Colon (tissue), 2 donors: ENCODE measurements around the gene ALG8.
"Not testable (repeated sequence)": the region's sequence is repeated elsewhere in the genome, so short reads cannot be mapped to it uniquely, and the experiment has no call there.

ENCODE experiments used
- FAIRE-seq: peaks from 2 replicates; lab custom pipeline; 2012; peaks lifted over from hg19 to GRCh38; lab: Jason Lieb, UNC
- donor health status: control.
- donor health status: control.

The ALG8 gene

DNA sequence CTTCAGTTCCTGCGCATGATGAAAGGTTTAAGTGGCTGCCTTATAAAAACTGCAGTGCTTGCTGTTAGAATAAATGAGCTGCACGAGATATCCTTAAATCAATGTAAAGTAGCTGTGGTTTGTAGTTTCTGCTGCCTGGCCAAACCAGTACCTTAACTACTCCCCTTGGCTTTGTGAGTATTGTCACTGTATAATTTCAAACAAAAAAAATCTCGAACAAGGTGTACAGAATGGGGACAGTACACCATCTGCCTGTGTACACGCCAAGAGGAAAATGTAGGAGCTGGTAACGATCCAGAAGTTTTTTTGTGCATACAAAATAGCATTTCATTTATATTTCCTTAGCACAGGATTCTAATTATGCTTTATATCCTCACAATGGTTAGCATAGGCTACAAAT is 39.2 kb downstream of the ALG8 start:
- no peak for FAIRE-seq

DNA sequence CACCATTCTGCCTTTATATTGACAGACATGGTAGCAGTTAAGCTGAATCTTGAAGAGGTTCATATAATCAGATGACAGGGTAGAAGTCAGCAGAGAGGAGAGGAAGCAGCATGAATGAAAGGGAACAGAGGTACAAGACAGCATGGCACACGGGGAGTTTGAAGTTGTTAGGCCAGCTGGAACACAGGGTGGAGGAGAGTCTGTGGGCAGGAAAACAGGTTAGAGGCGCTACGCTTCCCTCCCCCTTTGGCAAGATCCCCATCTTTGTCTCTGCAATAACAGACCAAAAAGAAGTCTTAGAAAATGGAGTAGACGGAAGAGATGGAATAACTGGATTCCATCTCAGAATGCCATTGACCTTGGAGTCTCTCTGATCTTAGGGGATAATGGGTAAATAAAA is 39.8 kb downstream of the ALG8 start:
- FAIRE-seq, result no peak

DNA sequence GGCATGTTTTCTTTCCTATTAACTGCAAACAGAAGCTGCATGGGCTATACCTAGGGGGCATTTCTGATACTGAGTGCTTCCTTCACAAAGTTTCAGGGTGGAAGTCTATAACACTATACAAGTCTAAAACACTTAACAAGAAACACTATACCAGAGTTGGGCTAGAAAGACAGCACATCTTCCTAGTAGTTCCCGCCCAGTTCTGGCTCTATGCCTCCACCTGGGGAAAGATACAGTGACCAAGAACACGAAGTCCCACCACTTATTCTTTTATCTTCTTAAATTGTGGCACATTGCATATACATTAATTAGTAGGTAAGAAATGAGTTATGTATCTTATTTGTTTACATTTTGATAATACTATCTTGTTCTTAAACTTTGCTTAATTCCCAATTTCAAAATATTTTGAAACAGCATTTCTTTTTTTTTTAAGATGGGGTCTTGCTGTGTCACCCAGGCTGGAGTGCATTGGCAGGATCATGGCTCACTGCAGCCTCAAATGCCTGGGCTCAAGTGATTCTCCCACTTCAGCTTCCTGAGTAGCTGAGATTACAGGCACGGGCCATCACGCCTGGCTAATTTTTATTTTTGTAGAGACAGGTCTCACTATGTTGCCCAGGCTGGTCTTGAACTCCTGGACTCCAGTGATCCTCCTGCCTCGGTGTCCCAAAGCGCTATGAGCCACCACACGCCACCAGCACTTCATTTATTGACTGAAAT is 41.6 kb downstream of the ALG8 start:
- no peak for FAIRE-seq

DNA sequence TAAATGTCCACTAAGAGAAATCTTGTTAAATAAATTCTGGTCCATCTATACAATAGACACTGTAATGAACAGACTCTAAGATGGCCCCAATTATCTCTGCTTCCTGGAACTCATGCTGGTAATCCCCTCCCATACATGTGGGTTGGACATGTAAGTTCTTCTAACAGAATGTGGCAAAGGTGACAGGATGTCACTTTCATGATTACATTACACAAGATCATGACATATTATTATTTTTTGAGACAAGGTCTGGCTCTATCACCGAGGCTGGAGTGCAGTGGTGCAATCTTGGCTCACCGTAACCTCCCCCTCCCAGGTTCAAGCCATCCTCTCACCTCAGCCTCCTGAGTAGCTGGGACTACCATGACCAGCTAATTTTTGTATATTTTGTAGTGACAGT is 45.2 kb downstream of the ALG8 start:
- FAIRE-seq, result no peak

DNA sequence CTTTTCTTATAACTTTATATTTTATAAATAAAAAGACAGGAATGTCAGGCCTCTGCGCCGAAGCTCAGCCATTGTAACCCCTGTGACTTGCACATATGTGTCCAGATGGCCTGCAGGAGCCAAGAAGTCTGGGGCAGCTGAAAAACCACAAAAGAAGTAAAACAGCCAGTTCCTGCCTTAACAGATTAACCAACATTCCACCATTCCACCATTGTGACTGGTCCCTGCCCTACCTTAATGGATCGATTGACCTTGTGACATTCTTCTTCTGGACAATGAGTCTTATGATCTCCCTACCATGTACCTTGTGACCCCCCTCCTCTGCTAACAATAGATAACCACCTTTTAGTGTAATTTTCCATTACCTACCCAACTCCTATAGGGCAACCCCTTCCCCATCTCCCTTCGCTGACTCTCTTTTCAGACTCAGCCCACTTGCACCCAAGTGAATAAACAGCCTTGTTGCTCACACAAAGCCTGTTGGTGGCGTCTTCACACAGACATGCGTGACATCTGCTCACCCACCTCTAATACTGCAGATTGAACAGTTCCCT is 52.8 kb downstream of the ALG8 start:
- FAIRE-seq, result not testable (repeated sequence)

DNA sequence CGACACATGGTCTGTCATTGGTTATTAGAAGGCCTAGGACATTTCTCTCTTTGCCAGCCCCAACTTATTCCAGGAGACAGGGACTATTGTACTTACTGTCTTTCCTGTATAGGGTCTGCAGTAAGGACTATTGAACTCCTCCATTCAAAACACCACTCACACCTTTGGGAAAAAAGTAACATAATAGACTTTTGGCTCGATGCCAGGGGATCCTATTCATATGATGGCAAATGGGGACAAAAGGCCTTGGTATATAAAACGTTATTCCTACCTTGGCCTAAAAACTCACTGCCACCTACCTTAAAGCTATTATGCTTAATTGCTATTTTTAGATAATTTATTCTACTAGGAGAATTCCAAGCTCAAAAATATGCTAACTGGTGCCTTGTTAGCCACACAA is 53.5 kb downstream of the ALG8 start:
- no peak for FAIRE-seq

DNA sequence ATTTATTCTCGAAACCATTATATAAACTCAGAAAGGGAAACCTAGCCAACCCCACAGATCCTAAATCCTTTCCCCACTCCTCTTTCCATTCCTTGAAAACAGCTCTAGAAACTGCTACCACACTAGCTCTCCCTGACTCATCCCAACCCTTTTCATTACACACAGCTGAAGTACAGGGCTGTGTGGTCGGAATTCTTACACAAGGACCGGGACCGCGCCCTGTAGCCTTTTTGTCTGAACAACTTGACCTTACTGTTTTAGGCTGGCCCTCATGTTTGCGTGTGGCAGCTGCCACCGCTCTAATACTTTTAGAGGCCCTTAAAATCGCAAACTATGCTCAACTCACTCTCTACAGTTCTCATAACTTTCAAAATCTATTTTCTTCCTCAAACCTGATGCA is 54.9 kb downstream of the ALG8 start:
- FAIRE-seq, result not testable (repeated sequence)

DNA sequence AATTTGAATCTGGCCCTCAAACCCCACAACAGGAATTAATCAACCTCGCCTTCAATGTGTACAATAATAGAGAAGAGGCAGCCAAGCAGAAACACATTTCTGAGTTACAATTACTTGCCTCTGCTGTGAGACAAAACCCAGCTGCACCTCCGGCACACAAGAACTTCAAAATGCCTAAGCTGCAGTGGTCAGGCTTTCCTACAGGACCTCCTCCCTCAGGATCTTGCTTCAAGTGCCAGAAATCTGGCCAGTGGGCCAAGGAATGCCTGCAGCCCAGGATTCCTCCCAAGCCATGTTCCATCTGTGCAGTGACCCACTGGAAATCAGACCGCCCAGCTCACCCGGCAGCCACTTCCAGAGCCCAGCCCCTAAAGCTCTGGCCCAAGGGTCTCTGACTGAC is 56.4 kb downstream of the ALG8 start:
- FAIRE-seq, result no peak

DNA sequence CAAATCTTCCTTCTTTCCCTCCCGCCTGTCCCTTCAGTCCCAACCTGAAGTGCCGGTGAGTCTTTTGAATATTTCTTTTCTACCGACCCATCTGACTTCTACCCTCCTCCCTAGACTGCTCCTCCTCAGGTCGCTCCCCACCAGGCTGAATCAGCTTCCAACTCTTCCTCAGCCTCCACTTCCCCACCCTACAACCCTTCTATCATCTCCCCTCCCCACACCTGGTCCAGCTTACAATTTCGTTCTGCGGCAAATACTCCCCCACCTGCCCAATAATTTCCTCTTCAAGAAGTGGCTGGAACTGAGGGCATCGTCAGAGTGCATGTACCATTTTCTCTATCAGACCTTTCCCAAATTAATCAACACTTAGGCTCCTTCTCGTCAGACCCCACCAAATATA is 57.3 kb downstream of the ALG8 start:
- no peak for FAIRE-seq

DNA sequence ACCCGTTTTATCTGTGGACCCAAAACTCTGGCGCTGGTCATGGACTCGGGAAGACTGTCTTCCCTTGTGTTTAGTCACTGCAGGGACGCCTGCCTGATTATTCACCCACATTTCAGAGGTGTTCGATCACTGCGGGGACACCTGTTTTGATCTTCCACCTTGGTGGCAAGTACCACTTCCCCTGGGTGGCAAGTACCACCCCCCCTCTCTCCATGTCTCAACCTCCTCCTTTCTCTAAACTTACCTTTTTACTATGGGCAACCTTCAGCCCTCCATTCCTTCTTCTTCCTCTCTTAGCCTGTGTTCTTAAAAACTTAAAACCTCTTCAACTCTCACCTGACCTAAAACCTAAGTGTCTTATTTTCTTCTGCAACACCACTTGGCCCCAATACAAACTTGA is 57.8 kb downstream of the ALG8 start:
- FAIRE-seq, result no peak

DNA sequence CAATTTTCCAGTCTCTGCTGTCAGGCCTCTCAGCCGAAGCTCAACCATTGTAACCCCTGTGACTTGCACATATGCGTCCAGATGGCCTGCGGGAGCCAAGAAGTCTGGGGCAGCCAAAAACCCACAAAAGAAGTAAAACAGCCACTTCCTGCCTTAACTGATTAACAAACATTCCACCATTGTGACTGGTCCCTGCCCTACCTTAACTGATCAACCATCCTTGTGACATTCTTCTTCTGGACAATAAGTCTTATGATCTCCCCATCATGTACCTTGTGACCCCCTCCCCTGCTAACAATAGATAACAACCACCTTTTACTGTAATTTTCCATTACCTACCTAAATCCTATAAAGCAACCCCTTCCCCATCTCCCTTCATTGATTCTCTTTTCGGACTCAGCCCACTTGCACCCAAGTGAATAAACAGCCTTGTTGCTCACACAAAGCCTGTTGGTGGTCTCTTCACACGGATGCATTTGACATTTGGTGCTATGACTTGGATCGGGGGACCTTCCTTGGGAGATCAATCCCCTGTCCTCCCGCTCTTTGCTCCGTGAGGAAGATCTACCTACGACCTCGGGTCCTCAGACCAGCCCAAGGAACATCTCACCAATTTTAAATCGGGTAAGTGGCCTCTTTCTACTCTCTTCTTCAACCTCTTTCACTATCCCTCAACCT is 58.5 kb downstream of the ALG8 start:
- FAIRE-seq, result no peak

DNA sequence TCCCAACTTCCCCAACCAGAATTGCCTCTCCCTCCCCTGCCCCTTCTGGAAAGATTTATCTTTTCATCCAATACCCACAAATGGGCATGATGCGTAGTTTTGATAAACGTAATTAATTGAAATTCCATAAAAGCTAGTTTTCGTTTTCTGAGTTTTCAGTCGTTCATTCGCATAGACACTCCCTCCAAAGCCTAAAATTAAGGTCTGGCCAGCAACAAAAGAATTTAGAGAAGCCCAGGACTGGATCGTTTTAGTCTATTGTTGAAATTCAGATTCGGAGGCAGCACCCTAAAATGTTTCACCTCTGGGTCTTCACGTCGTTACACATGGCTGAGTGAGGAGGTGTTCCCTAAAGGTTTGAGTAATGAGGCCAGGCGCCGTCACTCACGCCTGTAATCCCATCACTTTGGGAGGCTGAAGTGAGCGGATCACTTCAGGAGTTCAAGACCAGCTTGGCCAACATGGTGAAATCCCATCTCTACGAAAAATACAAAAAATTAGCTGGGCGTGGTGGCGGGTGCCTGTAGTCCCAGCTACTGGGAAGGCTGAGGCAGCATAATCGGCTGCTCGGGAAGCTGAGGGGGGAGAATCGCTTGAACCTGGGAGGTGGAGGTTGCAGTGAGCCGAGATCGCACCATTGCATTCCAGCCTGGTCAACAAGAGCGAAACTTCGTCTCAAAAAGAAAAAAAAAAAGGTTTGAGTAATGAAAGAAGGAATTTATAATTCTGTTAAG is 59.2 kb downstream of the ALG8 start:
- FAIRE-seq, result no peak

DNA sequence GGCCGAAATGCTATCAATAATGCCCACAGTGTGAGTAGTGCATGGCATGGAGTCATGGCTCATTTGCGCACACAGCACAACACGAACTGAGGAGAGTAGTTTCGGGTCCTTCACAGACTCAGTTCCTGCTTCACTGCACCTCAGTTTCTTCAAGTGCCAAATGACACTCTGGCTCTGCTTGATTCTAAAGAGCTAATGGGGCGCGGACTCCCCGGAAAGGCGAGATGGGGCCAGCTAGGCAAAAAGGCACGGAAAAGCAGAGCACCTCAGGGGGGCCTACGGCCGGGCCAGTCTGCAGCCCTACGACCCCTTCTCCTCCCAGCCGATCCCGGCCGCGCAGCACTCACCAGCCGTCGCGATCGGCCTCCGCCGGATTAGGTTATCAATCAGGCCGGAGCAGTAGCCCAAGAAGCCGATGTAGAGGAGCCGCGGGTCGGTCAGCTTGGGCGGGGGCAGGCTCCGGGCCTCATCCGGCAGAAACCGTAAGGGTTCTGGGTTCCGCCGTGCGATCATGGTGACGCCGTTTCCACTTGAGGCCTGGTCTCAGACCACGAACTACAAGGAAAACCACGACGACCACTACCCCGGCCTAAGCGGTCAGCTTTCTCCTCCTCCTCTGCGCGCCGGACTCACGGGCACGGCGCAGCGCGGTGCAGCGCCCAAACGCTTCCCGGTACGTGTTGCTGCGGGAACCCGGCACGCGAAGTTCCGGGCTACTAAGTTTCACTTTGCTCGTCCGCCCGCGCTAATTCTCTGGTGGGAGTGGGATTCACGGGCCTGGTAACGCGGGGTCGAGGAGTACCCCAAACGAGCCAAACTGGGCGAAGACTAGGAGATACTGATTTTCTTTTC is 60.0 kb downstream of the ALG8 start, which contains the start of gene NDUFC2:
NDUFC2 (minus strand) TSS at position 631 of the 852 bp plus-strand sequence; CDS start at position 513, 118 bp downstream.
- no peak for FAIRE-seq

DNA sequence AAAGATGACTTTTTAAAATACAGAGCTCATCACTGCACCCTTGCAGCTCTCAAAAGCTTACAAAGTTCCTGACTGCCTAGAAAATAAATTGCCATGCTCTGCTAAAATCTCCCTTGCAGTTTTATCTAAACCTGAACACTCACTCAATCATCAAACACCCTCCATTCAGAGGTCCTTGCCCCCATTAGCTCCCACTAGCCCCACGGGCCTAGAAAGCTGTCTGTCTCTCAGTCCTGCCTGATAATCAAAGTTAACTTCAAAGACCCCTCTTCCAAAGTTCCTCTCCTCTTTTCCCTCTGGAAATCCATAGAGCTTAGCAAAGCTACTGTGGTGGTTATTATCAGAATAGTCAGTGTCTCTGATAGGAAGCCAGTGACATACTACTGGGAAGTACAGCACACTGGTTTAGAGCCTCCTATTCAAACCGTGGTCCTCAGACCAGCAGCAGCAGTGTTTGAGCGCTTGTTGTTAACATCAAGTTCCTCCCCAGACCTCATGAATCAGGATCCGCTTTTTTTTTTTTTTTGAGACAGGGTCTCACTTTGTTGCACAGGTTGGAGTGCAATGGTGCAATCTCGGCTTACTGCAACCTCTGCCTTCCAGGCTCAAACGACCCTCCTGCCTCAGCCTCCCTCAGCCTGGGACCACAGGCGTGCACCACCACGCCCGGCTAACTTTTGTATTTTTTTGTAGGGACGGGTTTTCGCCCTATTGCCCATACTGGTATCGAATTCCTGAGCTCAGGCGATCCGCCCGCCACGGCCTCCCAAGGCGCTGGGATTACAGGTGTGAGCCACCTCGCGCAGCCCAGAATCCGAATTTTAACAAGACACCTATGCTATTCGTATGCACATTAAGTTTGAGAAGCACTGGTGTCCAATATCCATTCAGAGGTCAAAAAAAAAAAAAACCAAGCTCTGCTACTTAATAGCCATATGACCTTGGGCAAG is 60.9 kb downstream of the ALG8 start:
- FAIRE-seq, result no peak

DNA sequence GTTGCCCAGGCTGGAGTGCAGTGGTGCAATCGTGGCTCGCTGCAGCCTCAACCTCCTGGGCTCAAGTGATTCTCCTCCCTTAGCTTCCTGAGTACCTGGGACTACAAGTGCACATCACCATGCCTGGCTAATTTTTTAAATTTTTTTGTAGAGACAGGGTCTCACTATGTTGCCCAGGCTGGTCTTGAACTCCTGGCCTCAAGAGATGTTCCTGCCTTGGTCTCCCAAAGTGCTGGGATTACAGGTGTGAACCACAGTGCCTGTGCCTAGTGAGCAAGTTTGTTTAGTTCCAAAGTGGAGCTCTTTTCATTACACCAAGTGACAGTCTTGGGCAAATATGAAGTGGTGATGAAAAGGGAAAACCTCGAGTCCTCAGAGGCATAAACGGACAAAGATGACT is 61.8 kb downstream of the ALG8 start:
- FAIRE-seq, result not testable (repeated sequence)

DNA sequence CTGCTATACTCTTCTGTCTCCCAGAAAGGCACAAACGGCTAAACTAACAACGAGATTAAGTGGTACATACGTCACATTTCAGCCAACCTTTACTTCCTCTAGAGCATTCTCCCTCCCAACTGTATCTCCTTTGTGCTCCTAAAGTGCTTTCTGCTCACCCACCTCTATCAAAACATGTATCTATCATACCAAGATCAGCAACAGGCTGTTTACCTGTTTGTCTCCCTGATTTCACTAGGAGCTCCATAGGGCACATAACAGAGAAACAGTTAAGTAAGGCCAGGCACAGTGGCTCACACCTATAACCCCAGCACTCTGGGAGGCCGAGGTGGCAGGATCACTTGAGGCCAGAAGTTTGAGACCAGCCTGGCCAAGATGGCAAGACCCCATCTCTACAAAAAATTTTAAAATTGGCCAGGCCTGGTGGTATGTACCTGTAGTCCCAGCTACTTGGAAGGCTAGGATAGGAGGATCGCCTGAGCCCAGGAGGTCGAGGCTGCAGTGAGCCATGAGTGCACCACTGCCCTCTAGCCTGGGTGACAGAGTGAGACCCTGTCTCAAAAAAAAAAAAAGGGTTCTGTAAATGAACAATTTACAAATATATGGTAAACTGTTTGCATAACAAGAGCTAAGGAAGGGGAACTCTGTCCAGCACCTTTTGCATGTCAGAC is 62.6 kb downstream of the ALG8 start:
- no peak for FAIRE-seq

DNA sequence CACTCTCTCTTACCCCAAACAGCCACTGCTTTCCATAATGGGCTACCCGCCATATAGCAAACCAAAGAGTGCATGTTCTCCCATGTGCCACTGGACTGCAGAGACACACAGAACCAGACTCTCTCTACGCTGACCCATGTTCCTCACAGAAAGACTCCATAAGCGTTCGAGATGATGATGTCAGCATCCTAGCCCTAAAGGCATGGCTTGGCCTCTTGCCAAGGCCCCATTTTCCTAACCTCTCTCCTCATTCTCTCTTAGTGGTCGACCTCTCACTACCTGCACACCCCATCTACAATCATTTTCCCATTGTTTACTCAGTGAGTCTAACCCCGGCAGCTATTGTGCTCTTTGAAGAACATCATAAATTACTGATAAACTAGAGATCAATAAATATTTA is 64.7 kb downstream of the ALG8 start:
- FAIRE-seq, result no peak

DNA sequence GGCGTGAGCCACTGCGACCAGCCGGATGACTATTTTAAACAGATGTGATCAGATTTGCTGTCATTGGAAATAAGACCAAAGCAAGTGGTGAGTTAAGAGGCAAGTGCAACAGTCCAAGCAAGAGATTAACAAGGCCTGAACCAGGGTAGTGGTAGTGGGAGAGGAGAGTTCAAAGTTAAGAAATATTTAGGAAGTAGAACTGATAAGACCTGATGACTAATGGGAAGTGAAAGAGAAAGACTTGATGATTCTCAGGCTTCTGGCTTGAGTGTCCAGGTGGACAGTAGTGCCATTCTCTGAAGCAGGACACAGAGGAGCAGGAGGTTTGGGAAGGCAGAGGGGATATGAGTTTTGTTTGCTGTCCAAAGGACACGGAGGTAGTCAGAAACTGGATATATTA is 67.0 kb downstream of the ALG8 start:
- FAIRE-seq, result no peak

DNA sequence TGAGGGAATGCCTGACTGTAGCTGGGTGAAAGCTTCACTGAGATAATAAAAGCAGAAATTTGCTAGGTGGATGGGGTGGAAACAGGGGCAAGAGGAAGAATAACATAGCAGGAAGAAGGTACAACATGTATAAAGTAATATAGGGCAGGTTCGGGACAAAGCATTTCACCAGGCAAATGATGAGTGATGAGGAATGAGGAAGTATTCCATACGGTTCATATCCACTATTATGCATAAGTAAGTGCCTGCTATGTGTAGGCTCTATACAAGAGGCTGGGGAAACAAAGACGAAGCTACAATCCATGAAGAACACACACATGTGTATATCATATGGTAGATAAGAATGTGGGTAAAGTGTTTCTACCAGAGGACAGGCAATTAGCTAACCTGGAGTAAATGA is 67.7 kb downstream of the ALG8 start:
- no peak for FAIRE-seq

DNA sequence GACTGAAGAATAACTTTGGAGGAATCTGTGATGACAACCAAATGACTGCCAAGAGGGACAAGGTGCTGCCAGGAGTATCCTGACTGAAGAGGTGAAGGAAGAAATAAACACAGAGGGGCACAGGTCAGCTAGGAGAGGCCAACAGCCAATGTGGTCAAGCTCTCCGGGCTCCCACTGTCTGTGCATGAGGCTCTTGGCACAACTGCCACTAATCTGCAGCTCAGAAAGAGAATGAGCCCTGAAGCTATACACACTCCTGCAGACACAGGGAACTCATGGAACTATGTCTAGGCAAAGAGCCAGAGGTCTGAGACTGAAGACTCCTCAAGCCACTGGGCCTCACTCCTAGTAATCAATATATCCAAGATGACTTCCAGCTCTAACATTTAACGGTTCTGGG is 68.8 kb downstream of the ALG8 start:
- FAIRE-seq, result no peak
